IPS-18c (cell line): ENCODE results near the gene VRK3.
"Not testable (repeated sequence)": the region's sequence is repeated elsewhere in the genome, so short reads cannot be mapped to it uniquely, and the experiment has no call there.

Experiments used
- H3K4me3 ChIP-seq: 2 replicates; pipeline ENCODE4 v1.7.0; 2013; ENCODE audit warnings: low read depth, mild to moderate bottlenecking, low read length, moderate library complexity; ENCODE audit not compliant: insufficient read depth
- H3K9me3 ChIP-seq: one replicate; pipeline ENCODE4 v1.6.1; 2013; ENCODE audit warnings: mild to moderate bottlenecking, low read length, moderate library complexity; ENCODE audit not compliant: control insufficient read depth, insufficient read depth

Gene VRK3

DNA sequence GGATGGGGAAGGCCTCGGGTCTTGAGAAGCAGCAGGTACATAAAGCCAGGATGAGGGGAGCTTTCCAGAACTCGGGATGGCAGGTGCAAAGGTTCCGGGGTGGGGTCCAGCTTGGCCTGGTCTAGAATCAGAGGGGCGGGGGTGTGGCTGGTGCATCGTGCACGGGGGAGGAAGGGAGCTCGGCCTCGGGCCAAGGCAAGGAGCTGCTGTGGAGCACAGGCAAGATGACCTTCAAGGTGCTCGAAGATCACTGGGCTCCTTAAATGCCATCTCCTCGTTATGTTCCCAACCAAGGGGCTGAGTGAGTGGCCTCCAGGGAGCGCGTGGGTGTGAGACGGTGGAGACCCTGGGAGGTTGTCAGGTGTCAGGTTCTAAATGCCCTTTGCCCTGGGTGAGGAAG is 48.1 kb downstream of the VRK3 start:
- Histone ChIP-seq H3K9me3 (no peaks in the 10 kb centered on the region), H3K4me3 (no peak overlapping the region)

DNA sequence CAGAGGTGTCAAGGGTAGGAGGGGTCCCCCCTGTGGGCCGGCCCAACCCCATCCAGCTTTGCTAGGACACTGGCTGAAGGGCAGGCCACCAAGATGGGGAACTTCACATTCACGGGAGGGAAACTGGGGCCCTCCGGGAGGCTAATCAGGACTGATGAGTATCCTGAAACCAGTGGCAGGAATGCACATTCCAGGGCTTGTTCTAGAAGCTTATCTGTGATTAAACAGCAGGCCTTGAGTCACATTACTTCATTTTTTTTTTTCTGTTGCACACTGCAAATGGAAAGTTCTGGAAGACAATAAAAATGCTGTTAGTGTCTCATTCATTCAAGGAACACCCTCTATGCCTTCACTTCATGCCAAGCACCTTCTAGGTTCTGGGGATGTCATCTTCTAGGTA is 48.7 kb downstream of the VRK3 start:
- Histone ChIP-seq H3K9me3 (no peaks in the 10 kb centered on the region), H3K4me3 (no peak overlapping the region)

DNA sequence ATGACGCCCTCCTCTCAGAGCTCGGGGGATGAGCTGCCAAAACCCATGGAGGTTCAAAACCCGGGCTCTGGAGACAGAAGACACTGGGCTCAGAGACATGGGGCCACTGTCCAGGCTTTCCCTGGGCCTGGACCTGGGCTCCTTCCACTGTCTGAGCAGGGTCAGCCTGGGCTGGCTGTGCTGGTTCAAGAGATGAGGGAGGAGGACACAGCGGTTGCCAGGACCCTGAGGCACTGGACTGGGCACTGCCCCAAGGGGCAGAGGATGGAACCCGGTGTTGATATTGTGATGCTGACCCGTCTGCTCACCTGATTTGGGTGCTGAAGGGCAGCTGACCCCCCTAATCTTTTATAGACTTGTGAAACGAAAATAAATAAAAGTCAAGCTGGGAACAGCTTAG is 50.1 kb downstream of the VRK3 start:
- Histone ChIP-seq H3K9me3 (no peaks in the 10 kb centered on the region), H3K4me3 (no peak overlapping the region)

DNA sequence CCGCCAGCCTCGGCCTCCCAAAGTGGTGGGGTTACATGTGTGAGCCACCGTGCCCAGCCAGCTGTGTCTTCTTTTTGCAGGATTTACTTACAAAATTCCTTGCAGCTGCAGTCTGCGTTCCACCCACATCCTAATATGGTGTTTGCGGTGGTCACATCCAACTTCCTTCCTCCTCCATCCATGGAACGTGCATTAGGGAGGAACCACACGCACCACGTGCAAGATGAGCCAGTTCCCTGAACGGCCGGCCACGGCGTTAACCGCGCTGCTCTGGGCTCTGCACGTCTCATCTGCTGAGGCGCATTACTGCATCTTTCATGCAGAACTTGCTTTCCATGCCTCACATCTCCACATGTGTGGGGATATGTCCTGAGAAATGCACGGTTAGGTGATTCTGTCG is 51.2 kb downstream of the VRK3 start:
- Histone ChIP-seq H3K9me3 (no peaks in the 10 kb centered on the region), H3K4me3 (no peak overlapping the region)

DNA sequence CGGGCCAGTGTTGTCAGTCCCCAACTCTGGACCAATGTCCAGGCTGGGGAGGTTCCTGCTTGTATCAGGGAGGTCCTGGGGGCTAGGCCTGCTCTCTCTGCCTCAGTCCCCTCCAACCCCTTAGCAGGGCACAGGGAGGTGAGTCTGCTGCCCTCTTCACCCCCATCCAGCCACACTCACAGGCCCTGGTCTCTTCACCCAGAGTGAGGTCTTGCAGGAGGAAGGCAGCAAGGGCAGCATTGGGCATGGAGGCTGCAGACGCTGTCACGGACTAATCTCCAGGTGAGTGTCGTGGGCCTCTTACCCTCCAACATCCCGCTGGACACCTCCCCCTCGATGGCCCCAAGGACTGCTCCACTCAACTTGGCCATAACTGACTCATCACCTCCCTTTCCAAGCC is 52.3 kb downstream of the VRK3 start:
- Histone ChIP-seq H3K9me3 (no peaks in the 10 kb centered on the region), H3K4me3 (no peak overlapping the region)

DNA sequence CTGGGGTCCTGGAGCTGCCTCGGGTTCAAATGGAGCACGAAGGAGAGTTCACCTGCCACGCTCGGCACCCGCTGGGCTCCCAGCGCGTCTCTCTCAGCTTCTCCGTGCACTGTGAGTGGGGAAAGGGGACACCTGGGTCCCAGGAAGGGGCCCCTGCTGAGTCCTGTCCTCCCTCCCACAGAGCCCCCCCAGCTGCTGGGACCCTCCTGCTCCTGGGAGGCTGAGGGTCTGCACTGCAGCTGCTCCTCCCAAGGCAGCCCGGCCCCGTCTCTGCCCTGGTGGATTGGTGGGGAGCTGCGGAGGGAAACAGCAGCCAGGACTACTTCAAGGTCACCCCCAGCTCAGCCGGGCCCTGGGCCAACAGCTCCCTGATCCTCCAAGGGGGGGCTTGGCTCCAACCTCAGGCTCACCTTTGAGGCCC is 53.2 kb downstream of the VRK3 start:
- no peaks in the 10 kb centered on the region for H3K9me3 ChIP-seq
- no peak overlapping the region for H3K4me3 ChIP-seq

DNA sequence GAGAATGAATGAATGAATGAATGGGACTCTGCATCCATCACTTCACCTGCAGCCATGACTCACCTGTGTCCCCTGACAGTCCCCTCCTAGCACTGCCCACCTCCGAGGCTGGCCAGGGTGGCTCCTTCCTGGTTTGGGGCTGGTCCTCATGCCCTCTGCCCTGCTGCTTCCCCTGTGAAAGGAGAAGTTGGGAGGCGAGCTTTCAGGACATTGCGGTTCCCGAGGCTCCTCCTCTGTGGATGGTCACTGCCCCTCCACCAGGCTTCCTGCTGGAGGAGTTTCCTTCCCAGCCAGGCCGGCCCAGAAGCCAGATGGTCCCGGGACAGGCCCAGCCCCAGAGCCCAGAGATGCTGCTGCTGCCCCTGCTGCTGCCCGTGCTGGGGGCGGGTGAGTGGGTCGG is 55.8 kb downstream of the VRK3 start:
- not testable (repeated sequence) for H3K9me3 ChIP-seq, H3K4me3 ChIP-seq

DNA sequence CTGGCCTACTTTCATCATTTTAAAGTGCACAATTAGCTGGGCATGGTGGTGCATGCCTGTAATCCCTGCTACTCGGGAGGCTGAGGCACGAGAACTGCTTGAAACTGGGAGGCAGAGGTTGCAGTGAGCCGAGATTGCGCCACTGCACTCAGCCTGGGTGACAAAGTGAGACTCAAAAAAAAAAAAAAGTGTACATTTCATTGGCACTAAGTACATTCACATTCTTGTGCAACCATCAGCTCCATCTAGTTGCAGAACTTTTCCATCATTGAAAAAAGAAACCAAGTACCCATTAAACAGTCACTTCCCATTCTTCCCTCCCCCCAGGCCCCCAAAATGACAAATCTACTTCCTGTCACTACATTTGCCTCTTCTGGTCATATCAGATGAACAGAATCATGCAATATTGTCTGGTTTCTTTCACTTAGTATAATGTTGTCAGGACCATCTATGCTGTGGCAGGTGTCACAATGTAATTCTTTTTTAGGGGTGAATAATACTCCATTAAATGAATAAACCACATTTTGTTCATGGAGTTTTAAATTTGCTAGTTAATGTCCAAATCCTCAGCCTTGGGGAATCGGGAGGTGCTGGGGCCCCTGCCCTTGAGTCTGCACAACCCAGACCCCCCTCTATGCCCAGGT is 56.8 kb downstream of the VRK3 start:
- Histone ChIP-seq H3K4me3 (no peak overlapping the region), H3K9me3 (peaks cover 6% of the 10 kb centered on the region)

DNA sequence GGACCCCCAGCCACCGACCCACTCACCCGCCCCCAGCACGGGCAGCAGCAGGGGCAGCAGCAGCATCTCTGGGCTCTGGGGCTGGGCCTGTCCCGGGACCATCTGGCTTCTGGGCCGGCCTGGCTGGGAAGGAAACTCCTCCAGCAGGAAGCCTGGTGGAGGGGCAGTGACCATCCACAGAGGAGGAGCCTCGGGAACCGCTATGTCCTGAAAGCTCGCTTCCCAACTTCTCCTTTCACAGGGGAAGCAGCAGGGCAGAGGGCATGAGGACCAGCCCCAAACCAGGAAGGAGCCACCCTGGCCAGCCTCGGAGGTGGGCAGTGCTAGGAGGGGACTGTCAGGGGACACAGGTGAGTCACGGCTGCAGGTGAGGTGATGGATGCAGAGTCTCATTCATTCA is 64.2 kb downstream of the VRK3 start, which contains the start of gene SIGLEC11:
Gene SIGLEC11 (minus strand): TSS at position 193 of the 400 bp plus-strand sequence. CDS start 91 bp downstream, at position 102.
- not testable (repeated sequence) for H3K9me3 ChIP-seq, H3K4me3 ChIP-seq

DNA sequence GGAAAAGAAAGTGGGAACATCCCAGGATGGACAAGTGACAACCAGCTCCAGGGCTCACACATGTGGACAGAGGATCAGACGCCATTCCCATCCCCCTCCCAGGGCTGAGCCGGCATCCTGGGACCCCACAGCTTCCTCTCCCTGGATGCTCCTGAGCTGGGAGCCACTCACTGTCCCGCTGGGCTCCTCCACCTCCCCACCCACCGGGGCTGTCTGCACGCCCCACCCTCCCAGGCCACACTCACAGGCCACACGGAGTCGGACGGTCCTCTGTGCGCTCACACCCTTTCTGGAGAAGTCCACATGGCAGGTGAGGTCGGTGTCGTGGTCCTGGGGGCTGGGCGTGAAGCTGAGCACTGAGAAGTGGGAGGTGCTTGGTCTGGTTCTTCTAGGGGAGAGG is 65.3 kb downstream of the VRK3 start:
- not testable (repeated sequence) for H3K4me3 ChIP-seq, H3K9me3 ChIP-seq

DNA sequence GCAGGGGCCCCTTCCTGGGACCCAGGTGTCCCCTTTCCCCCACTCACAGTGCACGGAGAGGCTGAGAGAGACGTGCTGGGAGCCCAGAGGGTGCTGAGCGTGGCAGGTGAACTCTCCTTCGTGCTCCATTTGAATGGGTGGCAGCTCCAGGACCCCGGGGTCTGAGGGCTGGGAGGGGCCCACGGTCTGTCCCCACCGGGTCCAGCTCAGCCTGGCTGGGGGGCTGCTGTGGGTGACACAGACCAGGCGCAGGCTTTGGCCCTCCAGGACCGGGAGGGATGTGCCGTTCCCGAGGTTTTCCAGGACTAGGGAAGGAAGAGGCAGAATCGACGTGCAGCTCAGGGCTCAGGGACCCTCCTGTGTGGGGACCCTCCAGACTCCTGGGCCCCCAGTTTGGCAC is 66.6 kb downstream of the VRK3 start:
- H3K4me3 ChIP-seq, H3K9me3 ChIP-seq: not testable (repeated sequence)

DNA sequence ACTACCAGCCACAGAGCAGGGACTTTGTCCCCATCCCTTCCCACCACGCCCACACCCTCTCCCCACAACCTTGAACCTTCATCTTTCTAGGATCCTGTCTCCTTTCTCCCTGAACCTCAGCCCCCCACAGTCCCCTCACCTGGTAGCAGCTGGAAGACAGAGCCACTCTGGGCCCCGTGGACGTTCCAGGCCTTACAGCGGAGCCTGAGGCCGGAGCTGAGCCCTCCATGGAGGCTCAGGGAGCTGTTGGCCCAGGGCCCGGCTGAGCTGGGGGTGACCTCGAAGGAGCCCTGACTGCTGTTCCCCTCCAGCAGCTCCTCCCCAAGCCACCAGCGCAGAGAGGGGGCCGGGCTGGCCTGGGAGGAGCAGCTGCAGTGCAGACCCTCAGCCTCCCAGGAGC is 67.0 kb downstream of the VRK3 start:
- not testable (repeated sequence) for H3K9me3 ChIP-seq, H3K4me3 ChIP-seq

DNA sequence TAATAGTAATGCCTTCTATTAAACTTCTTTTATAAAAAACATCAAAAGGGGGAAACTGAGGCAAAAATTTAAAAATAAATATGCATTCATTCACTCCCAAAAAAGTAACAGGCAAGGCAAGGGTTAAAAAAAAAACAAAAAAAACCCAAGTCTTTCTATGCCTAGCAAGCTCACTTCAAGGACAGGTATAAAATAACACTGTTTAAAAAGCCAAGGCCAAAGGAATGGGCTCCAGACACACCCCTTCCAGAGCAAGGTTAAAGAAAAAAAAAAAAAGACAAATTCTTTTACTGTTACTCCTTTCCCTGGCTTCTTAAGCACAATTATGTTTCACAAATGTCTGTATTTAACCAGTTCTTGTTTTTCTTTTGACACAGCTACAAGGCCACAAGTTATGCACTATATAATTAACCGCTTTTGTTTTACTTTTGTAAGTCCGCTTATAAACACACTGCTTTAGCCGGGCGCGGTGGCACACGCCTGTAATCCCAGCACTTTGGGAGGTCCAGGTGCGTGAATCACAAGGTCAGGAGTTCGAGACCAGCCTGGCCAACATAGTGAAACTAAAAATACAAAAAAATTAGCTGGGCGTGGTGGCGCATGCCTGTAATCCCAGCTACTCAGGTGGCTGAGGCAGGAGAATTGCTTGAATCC is 67.8 kb downstream of the VRK3 start:
- Histone ChIP-seq H3K4me3 (no peak overlapping the region), H3K9me3 (peaks cover 2% of the 10 kb centered on the region)

DNA sequence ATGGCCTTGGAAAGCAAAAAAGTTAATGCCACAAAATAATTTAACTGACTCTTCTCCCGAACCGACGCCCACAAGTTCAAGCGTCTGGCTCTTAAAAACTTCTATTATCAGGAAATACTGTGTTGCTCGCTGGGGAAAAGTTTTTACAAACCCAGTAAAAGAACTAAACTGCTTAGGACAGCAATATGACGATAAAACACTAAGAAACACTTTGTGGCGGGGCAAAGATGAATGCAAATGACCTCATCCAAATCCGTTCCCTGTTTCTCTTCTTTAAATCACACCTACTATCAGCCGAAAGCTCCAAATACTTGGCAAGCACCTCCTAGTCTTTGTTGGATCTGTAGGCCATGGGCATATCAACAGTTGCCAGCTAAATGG is 69.1 kb downstream of the VRK3 start:
- no peaks in the 10 kb centered on the region for H3K9me3 ChIP-seq
- H3K4me3 ChIP-seq = no peak overlapping the region

DNA sequence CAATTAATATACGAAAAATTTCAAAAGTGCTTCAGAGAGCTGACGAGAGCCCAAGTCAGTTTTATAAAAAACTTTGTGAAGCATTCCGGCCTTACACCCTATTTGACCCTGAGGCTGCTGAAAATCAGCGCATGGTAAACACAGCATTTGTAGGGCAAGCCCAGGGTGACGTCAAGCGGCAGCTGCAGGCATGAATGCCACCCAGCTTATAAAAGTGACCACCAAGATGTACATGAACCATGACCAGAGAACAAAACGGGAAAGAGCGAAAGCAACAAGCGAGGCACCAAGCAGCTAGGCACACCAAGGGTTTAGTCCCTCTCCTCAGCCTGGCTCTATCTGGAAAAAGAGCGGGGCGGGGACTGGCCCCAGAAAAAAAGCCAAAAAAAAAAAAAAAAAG is 70.2 kb downstream of the VRK3 start:
- Histone ChIP-seq H3K9me3 (no peaks in the 10 kb centered on the region), H3K4me3 (no peak overlapping the region)

DNA sequence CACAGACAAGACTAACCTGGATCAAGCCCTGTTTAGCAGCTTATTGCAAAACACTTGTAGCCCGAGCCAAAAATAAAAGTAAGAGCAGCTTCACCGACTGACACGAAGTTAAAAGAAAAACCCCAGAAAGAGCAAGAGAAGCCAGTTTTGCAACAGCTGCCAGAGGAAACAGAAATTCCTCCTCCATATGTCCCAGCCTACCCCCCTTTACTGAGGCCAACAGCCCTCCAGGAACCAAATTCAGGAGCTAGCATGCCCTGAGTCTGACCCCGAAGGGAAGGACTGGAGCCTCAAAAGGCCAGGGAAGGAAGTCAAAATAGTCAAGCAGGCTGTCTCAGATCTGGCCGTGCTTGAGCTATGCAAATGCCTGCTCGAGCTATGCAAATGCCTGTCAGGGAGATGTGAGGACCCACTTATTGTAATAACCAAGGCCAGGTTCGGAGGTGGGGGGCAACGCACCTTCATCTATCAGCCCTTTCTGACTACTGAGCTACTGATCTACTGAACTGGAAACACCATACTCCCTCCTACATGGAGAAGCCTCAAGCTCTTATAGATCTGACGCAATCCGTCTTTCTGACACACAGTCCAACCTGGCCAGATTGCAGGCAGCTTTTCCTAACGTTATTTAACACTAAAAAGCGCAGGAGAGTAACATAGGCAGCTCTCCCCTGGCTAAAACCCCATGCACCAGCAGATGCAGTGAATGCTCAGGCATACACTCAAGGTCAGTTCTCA is 70.9 kb downstream of the VRK3 start:
- Histone ChIP-seq H3K9me3 (no peaks in the 10 kb centered on the region), H3K4me3 (no peak overlapping the region)

DNA sequence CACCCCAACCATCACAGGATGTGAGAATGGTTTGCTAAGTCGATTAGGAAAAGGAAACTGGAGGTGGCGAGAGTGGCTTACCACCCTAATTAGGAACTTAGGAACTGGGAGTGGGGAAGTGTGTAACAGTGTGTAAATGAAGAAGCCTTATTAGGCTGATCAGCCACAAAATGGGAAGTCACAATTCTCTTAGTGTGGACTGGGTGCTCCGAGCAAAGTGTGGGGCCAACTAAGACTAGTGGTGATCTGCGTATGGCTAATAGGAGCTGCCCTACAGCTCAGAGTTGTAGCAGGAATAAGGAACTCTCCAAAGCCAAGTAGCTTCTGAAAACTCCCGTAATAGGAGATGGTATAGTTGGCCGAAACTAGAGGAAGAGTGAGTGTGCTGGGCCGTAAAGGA is 71.8 kb downstream of the VRK3 start:
- no peak overlapping the region for H3K4me3 ChIP-seq

DNA sequence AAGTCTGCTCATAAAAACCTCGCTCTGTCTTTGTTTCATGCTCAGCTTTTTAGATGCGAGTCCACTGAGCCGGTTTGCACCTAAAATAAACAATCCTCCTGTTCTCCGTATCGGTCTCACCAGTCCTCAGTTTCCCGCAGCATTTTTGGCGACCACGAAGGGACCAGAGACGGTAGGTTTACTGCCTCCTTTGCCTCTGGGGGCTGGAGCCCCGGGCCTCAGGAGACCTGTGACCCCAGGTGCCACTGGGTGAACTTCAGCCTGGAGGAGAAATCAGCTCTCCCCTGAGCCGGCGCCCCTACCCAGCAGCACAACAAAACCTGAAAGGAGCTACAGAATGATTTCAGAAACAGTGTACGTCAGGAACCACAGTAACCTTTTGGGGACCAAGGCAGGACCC is 72.3 kb downstream of the VRK3 start:
- Histone ChIP-seq H3K4me3 (no peak overlapping the region), H3K9me3 (no peaks in the 10 kb centered on the region)

More for the DNA sequence above, 71.8 kb downstream of the VRK3 start:
- H3K9me3 ChIP-seq = no peaks in the 10 kb centered on the region
